GM12878 (cell line): ENCODE data around the gene IL27RA. TPM values are rescaled to one million over a fixed set of nuclear protein-coding genes. Genes with fewer than 3 reads are reported as not detected.
"Not testable (repeated sequence)": the region's sequence is repeated elsewhere in the genome, so short reads cannot be mapped to it uniquely, and the experiment has no call there.

ENCODE experiments used
- ATAC-seq: fragments of 200-7000 bp; cut with Tn5 transposase; 3 replicates; pipeline ENCODE4 v1.9.1; 2020; ENCODE audit warnings: mild to moderate bottlenecking, moderate library complexity
- BruUV-seq: library from RNA; stranded (reverse); fragments of 400-500 nt; replicated peaks from 2 replicates; lab custom pipeline; 2021; lab: Mats Ljungman, UMichigan
- CTCF ChIA-PET: fragments of 300-600 bp; sonication (Branson Sonifier 250); formaldehyde crosslinking; extraction: SDS; loops from one replicate; lab custom pipeline; 2021; ENCODE audit warnings: inconsistent platforms; lab: Yijun Ruan, JAX
- POLR2A ChIA-PET: fragments of 350-600 bp; formaldehyde crosslinking; extraction: SDS; loops from one replicate; lab custom pipeline; 2021; ENCODE audit warnings: inconsistent platforms; lab: Charles Lee
- RAD21 ChIA-PET: fragments of 300-600 bp; sonication (Branson Sonifier 250); formaldehyde crosslinking; loops from one replicate; lab custom pipeline; 2023; ENCODE audit warnings: antibody characterized with exemption; ENCODE audit not compliant: unreplicated experiment; lab: Charles Lee
- SMC1A ChIA-PET: fragments of 300-600 bp; sonication (Branson Sonifier 250); formaldehyde crosslinking; loops from one replicate; lab custom pipeline; 2023; ENCODE audit not compliant: unreplicated experiment, uncharacterized antibody; lab: Charles Lee
- DNase-seq: peaks from one replicate; pipeline ENCODE4 v3.0.0-alpha.2; 2011; ENCODE audit warnings: low read depth, low spot score
- FAIRE-seq: peaks from 3 replicates; lab custom pipeline; 2011; peaks lifted over from hg19 to GRCh38; lab: Jason Lieb, UNC
- H2AFZ ChIP-seq: 2 replicates; pipeline ENCODE4 v1.6.0; 2011; ENCODE audit warnings: low read depth, low read length, control low read depth; ENCODE audit not compliant: control insufficient read depth
- H3K27ac ChIP-seq: 2 replicates; pipeline ENCODE4 v1.5.1; 2011; ENCODE audit warnings: control low read depth; ENCODE audit not compliant: control insufficient read depth, insufficient read depth
- H3K27me3 ChIP-seq, 2 experiments: replicated peaks in 1 of 2; 2 replicates each; pipeline versions ENCODE4 v1.6.0 to v1.6.1; 2011; ENCODE audit warnings: low read length in 1 of 2; ENCODE audit not compliant: control insufficient read depth in 2 of 2, insufficient read depth in 2 of 2
- H3K36me3 ChIP-seq, 2 experiments: 2 replicates each; pipeline ENCODE4 v1.5.1; 2011; ENCODE audit warnings: low read length in 1 of 2; ENCODE audit not compliant: control insufficient read depth in 2 of 2, insufficient read depth in 2 of 2
- H3K4me1 ChIP-seq: 2 replicates; pipeline ENCODE4 v1.6.1; 2011; ENCODE audit warnings: mild to moderate bottlenecking, low read length, moderate library complexity, mixed read lengths; ENCODE audit not compliant: control insufficient read depth, insufficient read depth
- H3K4me2 ChIP-seq: 2 replicates; pipeline ENCODE4 v1.6.0; 2011; ENCODE audit warnings: control low read depth; ENCODE audit not compliant: control insufficient read depth, insufficient read depth
- H3K4me3 ChIP-seq: fragments of 200-600 bp; sonication (generic); 2 replicates; pipeline ENCODE4 v1.5.1; 2016
- H3K79me2 ChIP-seq: 2 replicates; pipeline ENCODE4 v1.6.0; 2011; ENCODE audit warnings: low read length; ENCODE audit not compliant: control insufficient read depth, insufficient read depth
- H3K9ac ChIP-seq: 2 replicates; pipeline ENCODE4 v1.8.0; 2011; ENCODE audit warnings: low read length, control low read depth, mixed read lengths; ENCODE audit not compliant: control insufficient read depth, insufficient read depth
- H3K9me3 ChIP-seq: replicated peaks from 3 replicates; pipeline ENCODE4 v1.5.1; 2011; ENCODE audit warnings: mild to moderate bottlenecking, low read length; ENCODE audit not compliant: control insufficient read depth, insufficient read depth
- H4K20me1 ChIP-seq: 2 replicates; pipeline ENCODE4 v1.6.0; 2011; ENCODE audit not compliant: control insufficient read depth, insufficient read depth
- KLF5 ChIP-seq: fragments of 450-650 bp; IDR thresholded peaks from 2 replicates; pipeline ENCODE4 v1.6.1; 2014; ENCODE audit warnings: mild to moderate bottlenecking; ENCODE audit not compliant: partially characterized antibody
- RAD21 ChIP-seq: IDR thresholded peaks from 2 replicates; pipeline ENCODE4 v1.6.1; 2011; ENCODE audit warnings: mild to moderate bottlenecking, low read depth, low read length, moderate library complexity; ENCODE audit not compliant: insufficient read depth
- SMC3 ChIP-seq: IDR thresholded peaks from 2 replicates; pipeline ENCODE4 v1.6.1; 2011; ENCODE audit warnings: low read length, improper control_type of control experiment, borderline replicate concordance
- YY1 ChIP-seq: IDR thresholded peaks from 2 replicates; pipeline ENCODE4 v1.6.1; 2011; ENCODE audit warnings: low read depth, mild to moderate bottlenecking, low read length
- WGBS: methylation state at CpG from one replicate; pipeline ENCODE4 v1.1.6; 2016; ENCODE audit warnings: low lambda C conversion rate; ENCODE audit not compliant: insufficient replicate concordance, insufficient coverage; ENCODE audit errors: missing lambda C conversion rate; 5-methylcytosine and 5-hydroxymethylcytosine counted together
- in situ Hi-C: fragments of 300-500 bp; cut with MboI; formaldehyde crosslinking; loops from 9 replicates; pipeline ENCODE4 v1.14.3; 2018; ENCODE audit warnings: mixed read lengths
- intact Hi-C: fragments of 100-400 bp; cut with micrococcal nuclease; formaldehyde crosslinking; loops from one replicate; pipeline ENCODE4 v1.14.2; 2022; ENCODE audit not compliant: unreplicated experiment
- polyA plus RNA-seq, 11 experiments: library from polyadenylated mRNA; depleted of rRNA in 4 of 11; unstranded in 6 of 11; stranded (reverse) in 5 of 11; fragments of >200 nt; fragmentation: Nextera tagmentation in 4 of 11; fragmentation: Illumina TruSeq in 1 of 11; extraction: Ambion mirVana in 4 of 11; extraction: Trizol in 1 of 11; gene quantifications; 1 replicate in 1 of 11; 2 replicates in 10 of 11; pipeline versions ENCODE4 v1.2.1 to v1.2.3, GENCODE V29; 2011 to 2016; ENCODE audit warnings: inconsistent platforms in 2 of 11, missing spikeins in 2 of 11, low read depth in 1 of 11
- total RNA-seq, 4 experiments: library from RNA; depleted of rRNA in 3 of 4; stranded (reverse); fragments of >200 nt in 3 of 4; fragmentation: Illumina TruSeq in 1 of 4; extraction: Trizol in 1 of 4; gene quantifications; 2 replicates each; pipeline versions ENCODE4 v1.2.1 to v1.2.3, GENCODE V29; 2013 to 2021
- TF ChIP-seq, protein P1 (sequence below), 3 experiments: IDR thresholded peaks in 2 of 3; conservative IDR thresholded peaks in 1 of 3; 2 replicates each; pipeline ENCODE4 v1.5.1; 2011; ENCODE audit warnings: low read depth in 3 of 3, low read length in 3 of 3, mild to moderate bottlenecking in 3 of 3, control low read depth in 2 of 3, moderate library complexity in 2 of 3, inconsistent platforms in 1 of 3, mixed read lengths in 1 of 3; ENCODE audit not compliant: control insufficient read depth in 2 of 3, insufficient read depth in 1 of 3; ENCODE audit errors: extremely low read depth in 1 of 3

IL27RA gene
- total and polyA plus RNA-seq, 10 of the 15 experiments (the other 5 are each of a cell fraction or from before 2014, with no cell fraction given) = 8.4 to 63.5 (median 41.2) TPM

GRCh38 chr19:14047866-14048265 lies 16.3 kb downstream of the IL27RA start:
- H3K4me1 ChIP-seq, H2AFZ ChIP-seq, H3K27ac ChIP-seq, in situ Hi-C loops, ATAC-seq, H3K9ac ChIP-seq, H3K4me2 ChIP-seq, DNase-seq, H3K27me3 ChIP-seq, H3K9me3 ChIP-seq, H3K4me3 ChIP-seq, BruUV-seq, FAIRE-seq, H3K79me2 ChIP-seq, H4K20me1 ChIP-seq, intact Hi-C loops: not testable (repeated sequence)
- RAD21 ChIA-PET = interaction anchor here (1.0 to 1.6 kb wide), 6 partner anchors 16 to 167 kb away, joined by 3 to 8 read pairs (median 4); partner anchors contain the start of gene IL27RA
- CTCF ChIA-PET = interaction anchor here (0.9 to 9.2 kb wide), 17 partner anchors 11 to 167 kb away, joined by 3 to 81 read pairs (median 4); partner anchors contain the start of genes BRME1, CC2D1A, DCAF15 and IL27RA
- SMC1A ChIA-PET = interaction anchor here (1.0 to 2.3 kb wide), 4 partner anchors 12 to 167 kb away, joined by 4 to 8 read pairs (median 4); partner anchors contain the start of gene IL27RA
- peaks cover 18 to 20% of the 10 kb centered on the region in 2 experiments for H3K36me3 ChIP-seq
- WGBS = 99% methylated on average over 10 of the region's 10 CpGs
- POLR2A ChIA-PET = interaction anchor here (0.6 to 1.1 kb wide), 2 partner anchors 24 to 140 kb away, joined by 3 to 5 read pairs; partner anchors contain the start of gene MISP3

DNA sequence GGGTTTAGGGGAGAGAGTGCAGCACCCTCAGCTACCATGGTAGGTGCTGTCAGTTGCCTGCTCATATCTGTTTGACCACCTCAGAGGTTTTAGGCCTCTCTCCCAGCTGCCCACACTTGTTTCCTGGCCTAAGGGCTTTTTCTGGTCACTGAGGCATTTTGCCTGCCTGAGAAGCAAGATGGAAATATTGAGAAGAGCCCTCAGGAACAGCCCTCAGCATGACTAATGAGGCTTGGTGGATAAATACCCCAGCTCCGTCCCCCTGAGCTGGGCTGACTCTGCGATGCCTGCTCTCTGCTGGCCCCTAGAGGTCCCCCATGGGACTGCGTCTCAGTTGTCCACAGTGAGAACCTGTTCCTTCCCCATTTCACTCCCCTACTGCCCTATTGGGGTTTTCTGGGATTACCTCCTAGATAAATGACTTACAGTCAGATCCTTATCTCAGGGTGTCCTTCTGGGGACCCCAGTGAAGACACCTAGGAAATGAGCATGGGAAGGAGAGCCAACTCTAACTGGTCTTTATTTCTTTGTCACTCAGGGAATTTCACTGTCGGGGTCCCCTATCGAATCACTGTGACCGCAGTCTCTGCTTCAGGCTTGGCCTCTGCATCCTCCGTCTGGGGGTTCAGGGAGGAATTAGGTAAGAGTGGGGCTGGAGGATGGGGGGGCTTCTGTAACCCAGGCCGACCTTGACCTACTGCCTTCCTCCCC lies 17.0 kb downstream of the IL27RA start:
- intact Hi-C loops = no loop called here
- Histone ChIP-seq H3K9me3 (peaks cover 2% of the 10 kb centered on the region; the same call in 1 of the 3 replicates), H3K79me2 (no peaks in the 10 kb centered on the region), H2AFZ (no peak overlapping the region), H3K36me3 (peaks cover 17 to 18% of the 10 kb centered on the region in 2 experiments), H3K4me2 (no peak overlapping the region), H3K9ac (no peak overlapping the region), H3K27me3 (no peaks in the 10 kb centered on the region), H3K4me3 (no peak overlapping the region), H3K4me1 (no peaks in the 10 kb centered on the region), H3K27ac (no peak overlapping the region), H4K20me1 (no peaks in the 10 kb centered on the region)
- in situ Hi-C loops = no loop called here
- TF ChIP-seq, protein P1, sequence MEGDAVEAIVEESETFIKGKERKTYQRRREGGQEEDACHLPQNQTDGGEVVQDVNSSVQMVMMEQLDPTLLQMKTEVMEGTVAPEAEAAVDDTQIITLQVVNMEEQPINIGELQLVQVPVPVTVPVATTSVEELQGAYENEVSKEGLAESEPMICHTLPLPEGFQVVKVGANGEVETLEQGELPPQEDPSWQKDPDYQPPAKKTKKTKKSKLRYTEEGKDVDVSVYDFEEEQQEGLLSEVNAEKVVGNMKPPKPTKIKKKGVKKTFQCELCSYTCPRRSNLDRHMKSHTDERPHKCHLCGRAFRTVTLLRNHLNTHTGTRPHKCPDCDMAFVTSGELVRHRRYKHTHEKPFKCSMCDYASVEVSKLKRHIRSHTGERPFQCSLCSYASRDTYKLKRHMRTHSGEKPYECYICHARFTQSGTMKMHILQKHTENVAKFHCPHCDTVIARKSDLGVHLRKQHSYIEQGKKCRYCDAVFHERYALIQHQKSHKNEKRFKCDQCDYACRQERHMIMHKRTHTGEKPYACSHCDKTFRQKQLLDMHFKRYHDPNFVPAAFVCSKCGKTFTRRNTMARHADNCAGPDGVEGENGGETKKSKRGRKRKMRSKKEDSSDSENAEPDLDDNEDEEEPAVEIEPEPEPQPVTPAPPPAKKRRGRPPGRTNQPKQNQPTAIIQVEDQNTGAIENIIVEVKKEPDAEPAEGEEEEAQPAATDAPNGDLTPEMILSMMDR (IDR thresholded peaks at IDR 0.05 in 2 of 3, conservative IDR thresholded peaks at IDR 0.05 in 1 of 3; ENCODE audit: control insufficient read depth in 2 of 3, extremely low read depth in 1 of 3, insufficient read depth in 1 of 3, low read depth in 3 of 3, low read length in 3 of 3) = peak; percentile 73 to 95 (median 92)
- peak; percentile 52; the same call in 1 of the 2 replicates for TF ChIP-seq SMC3
- no peak for TF ChIP-seq KLF5
- peak; percentile 57 for TF ChIP-seq RAD21
- peak; percentile 61 for TF ChIP-seq YY1
- ChIA-PET CTCF (interaction anchor here (0.5 to 9.2 kb wide), 17 partner anchors 10 to 168 kb away, joined by 3 to 81 read pairs (median 4); partner anchors contain the start of genes BRME1, CC2D1A, DCAF15 and IL27RA), SMC1A (interaction anchor here (0.6 to 2.3 kb wide), 5 partner anchors 11 to 168 kb away, joined by 4 to 8 read pairs (median 4); partner anchors contain the start of gene IL27RA), POLR2A (interaction anchor here (0.5 to 1.1 kb wide), 3 partner anchors 11 to 56 kb away, joined by 3 to 4 read pairs (median 4); partner anchors contain the start of gene MISP3), RAD21 (interaction anchor here (1.0 to 1.6 kb wide), 6 partner anchors 17 to 167 kb away, joined by 3 to 8 read pairs (median 4); partner anchors contain the start of gene IL27RA)
- ATAC-seq = peak; percentile 87
- FAIRE-seq = peak; percentile 89
- BruUV-seq = no TSS peak
- WGBS = 65% methylated on average over 8 of the region's 8 CpGs
- DNase-seq = no peak
